ENCODE data around the gene TMEM50B. TPM values are rescaled to one million over a fixed set of nuclear protein-coding genes. Genes with fewer than 3 reads are reported as not detected.

Gene TMEM50B
- total and polyA plus RNA-seq, 2 experiments from 2014 or later, result 25.1 to 26.1 TPM

GRCh38 chr21:33495743-33496142 lies 16.0 kb upstream of the TMEM50B start (continued):
- TF ChIP-seq ETS1 (IDR thresholded peaks at IDR 0.05) (no peak), JUNB (IDR thresholded peaks at IDR 0.05; ENCODE audit: unreplicated experiment) (no peak), CREB1 (CRISPR knock-in tag; IDR thresholded peaks at IDR 0.05; ENCODE audit: low read depth) (no peak)

GRCh38 chr21:33493756-33494155 lies 14.0 kb upstream of the TMEM50B start:
- H2AFZ ChIP-seq, result no peak overlapping the region
- H3K9me3 Mint-ChIP-seq, result no peaks in the 10 kb centered on the region
- no peaks in the 10 kb centered on the region for H3K36me3 ChIP-seq (ENCODE audit: insufficient read depth)
- H4K20me1 ChIP-seq (replicated peaks; ENCODE audit: insufficient read depth), result no peaks in the 10 kb centered on the region
- H3K36me3 Mint-ChIP-seq (ENCODE audit: low read depth), result 0 out of 3 replicates have a peak, but pooled peaks cover 4% of the 10 kb centered on the region
- H3K4me1 Mint-ChIP-seq, result peaks cover 17% of the 10 kb centered on the region
- H3K4me2 ChIP-seq, result no peak overlapping the region
- H3K27me3 ChIP-seq (ENCODE audit: insufficient read depth), result no peaks in the 10 kb centered on the region
- peaks cover 8% of the 10 kb centered on the region; the same call in 1 of the 2 replicates for H3F3A ChIP-seq (replicated peaks; ENCODE audit: low read depth)
- DNase-seq (ENCODE audit: low spot score), result no peak
- H3K27me3 Mint-ChIP-seq (ENCODE audit: insufficient read depth, low read depth, poor library complexity), result peaks cover 11% of the 10 kb centered on the region
- H3K27ac Mint-ChIP-seq, result no peak overlapping the region
- H3K79me2 ChIP-seq (replicated peaks; ENCODE audit: insufficient read depth), result peaks cover 5% of the 10 kb centered on the region; the same call in 1 of the 2 replicates
- H3K4me3 Mint-ChIP-seq, result no peak overlapping the region
- H3K9me2 ChIP-seq (ENCODE audit: insufficient read depth), result no peaks in the 10 kb centered on the region
- H3K27ac ChIP-seq (ENCODE audit: low read depth), result no peak overlapping the region
- no peak overlapping the region for H3K4me3 ChIP-seq
- H3K4me1 ChIP-seq (ENCODE audit: insufficient read depth), result peaks cover 5% of the 10 kb centered on the region
- no peak for ATAC-seq
- no peak for TF ChIP-seq CTCF (conservative IDR thresholded peaks at IDR 0.05; ENCODE audit: low read depth in 2 of 2)
- TF ChIP-seq REST (IDR thresholded peaks at IDR 0.05; ENCODE audit: unreplicated experiment), result no peak
- TF ChIP-seq JUNB (IDR thresholded peaks at IDR 0.05; ENCODE audit: unreplicated experiment), result no peak
- TF ChIP-seq EZH2phosphoT487 (IDR thresholded peaks at IDR 0.05; ENCODE audit: unreplicated experiment), result no peak
- TF ChIP-seq POLR2AphosphoS5 (IDR thresholded peaks at IDR 0.05; ENCODE audit: low read depth), result no peak
- no peak for TF ChIP-seq CREB1 (CRISPR knock-in tag; IDR thresholded peaks at IDR 0.05; ENCODE audit: low read depth)
- no peak for TF ChIP-seq NANOG (IDR thresholded peaks at IDR 0.05; ENCODE audit: borderline replicate concordance)
- no peak for TF ChIP-seq ETS1 (IDR thresholded peaks at IDR 0.05)
- no peak for TF ChIP-seq ZNF331 (CRISPR knock-in tag; IDR thresholded peaks at IDR 0.05; ENCODE audit: low read depth)
- TF ChIP-seq EZH2 (IDR thresholded peaks at IDR 0.05; ENCODE audit: low read depth, unreplicated experiment), result no peak
- TF ChIP-seq STAT1 (IDR thresholded peaks at IDR 0.05; ENCODE audit: unreplicated experiment), result no peak

Measured in GM23338 (cell line).